SK-N-MC (cell line): Measurements from ENCODE around the gene GGCX.

Experiments used
- EZH2 ChIP-seq: fragments of 200-600 bp; sonication (generic); IDR thresholded peaks from one replicate; pipeline ENCODE4 v1.6.1; 2017; ENCODE audit warnings: antibody characterized with exemption
- FOXP2 ChIP-seq: optimal IDR thresholded peaks from 2 replicates; pipeline ENCODE3; 2011; ENCODE audit warnings: mild to moderate bottlenecking, moderate library complexity; ENCODE audit not compliant: insufficient read depth; ENCODE audit errors: extremely low read length, control extremely low read depth
- POLR2AphosphoS5 ChIP-seq: IDR thresholded peaks from 2 replicates; pipeline ENCODE4 v1.6.1; 2012; ENCODE audit warnings: mild to moderate bottlenecking, low read depth, low read length, borderline replicate concordance

DNA sequence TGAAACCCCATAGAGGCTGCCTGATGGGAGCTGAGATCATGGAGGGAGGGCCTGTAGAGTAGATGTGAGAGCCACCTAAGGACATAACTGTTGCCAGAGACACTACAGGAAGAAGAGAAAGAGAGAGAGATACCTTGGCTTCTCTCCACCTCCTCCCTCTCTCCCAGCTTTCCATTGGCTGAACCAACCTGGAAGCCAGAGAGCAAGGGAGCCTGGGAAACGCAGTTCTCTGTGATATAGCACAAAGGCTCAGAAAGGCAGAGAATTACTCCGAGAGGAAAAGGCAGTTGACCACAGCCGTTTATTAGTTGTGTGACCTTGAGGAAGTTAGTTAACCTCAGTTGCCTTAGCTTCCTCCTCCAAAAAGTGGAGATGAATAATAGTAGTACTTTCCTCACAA lies 60.0 kb downstream of the GGCX start:
- TF ChIP-seq POLR2AphosphoS5 (no peak), EZH2 (no peak), FOXP2 (no peak)
